Measurements from ENCODE around the gene CFAP91.
"Not testable (repeated sequence)": the region's sequence is repeated elsewhere in the genome, so short reads cannot be mapped to it uniquely, and the experiment has no call there.

Gene CFAP91

GRCh38 chr3:119664850-119665379 is 37.9 kb upstream of the CFAP91 start:
- Histone ChIP-seq H3K4me3 (ENCODE audit: low read length) (no peak overlapping the region), H3K9me3 (replicated peaks; ENCODE audit: low read length) (no peaks in the 10 kb centered on the region), H3K36me3 (ENCODE audit: insufficient read depth, low read length) (peaks cover 10% of the 10 kb centered on the region), H3K4me2 (ENCODE audit: low read length) (no peak overlapping the region), H3K4me1 (ENCODE audit: control insufficient read depth, insufficient read depth, low read length) (peaks cover 42% of the 10 kb centered on the region), H3K9ac (ENCODE audit: low read depth, low read length) (peak overlapping the region; percentile 61), H3K27me3 (ENCODE audit: control insufficient read depth, insufficient read depth, low read length) (no peaks in the 10 kb centered on the region)

- H3K9ac ChIP-seq (ENCODE audit: low read depth, low read length) = no peak overlapping the region
Observed at GRCh38 chr3:119665954-119666559, 36.8 kb upstream of the CFAP91 start.

GRCh38 chr3:119669906-119670570 is 32.8 kb upstream of the CFAP91 start:
- no peaks in the 10 kb centered on the region for H3K9me3 ChIP-seq (replicated peaks; ENCODE audit: low read length)
- no peaks in the 10 kb centered on the region for H3K27me3 ChIP-seq (ENCODE audit: control insufficient read depth, insufficient read depth, low read length)
- H3K9ac ChIP-seq (ENCODE audit: low read depth, low read length) = no peak overlapping the region
- no peak overlapping the region for H3K4me2 ChIP-seq (ENCODE audit: low read length)
- H3K4me3 ChIP-seq (ENCODE audit: low read length) = no peak overlapping the region
- H3K36me3 ChIP-seq (ENCODE audit: insufficient read depth, low read length) = peaks cover 25% of the 10 kb centered on the region
- peaks cover 13% of the 10 kb centered on the region for H3K4me1 ChIP-seq (ENCODE audit: control insufficient read depth, insufficient read depth, low read length)

More at GRCh38 chr3:119665954-119666559, 36.8 kb upstream of the CFAP91 start:
- Histone ChIP-seq H3K36me3 (ENCODE audit: insufficient read depth, low read length) (peaks cover 12% of the 10 kb centered on the region), H3K27me3 (ENCODE audit: control insufficient read depth, insufficient read depth, low read length) (no peaks in the 10 kb centered on the region), H3K4me1 (ENCODE audit: control insufficient read depth, insufficient read depth, low read length) (peaks cover 42% of the 10 kb centered on the region), H3K9me3 (replicated peaks; ENCODE audit: low read length) (no peaks in the 10 kb centered on the region), H3K4me2 (ENCODE audit: low read length) (no peak overlapping the region), H3K4me3 (ENCODE audit: low read length) (no peak overlapping the region)

GRCh38 chr3:119672776-119673175 is 30.0 kb upstream of the CFAP91 start:
- Histone ChIP-seq H3K36me3 (ENCODE audit: insufficient read depth, low read length) (peaks cover 25% of the 10 kb centered on the region), H3K4me2 (ENCODE audit: low read length) (no peak overlapping the region)

GRCh38 chr3:119673875-119674274 is 28.9 kb upstream of the CFAP91 start:
- H3K4me3 ChIP-seq (ENCODE audit: low read length) = no peak overlapping the region
- H3K9ac ChIP-seq (ENCODE audit: low read depth, low read length) = no peak overlapping the region
- H3K36me3 ChIP-seq (ENCODE audit: insufficient read depth, low read length) = peaks cover 20% of the 10 kb centered on the region
- H3K9me3 ChIP-seq (replicated peaks; ENCODE audit: low read length) = no peaks in the 10 kb centered on the region
- H3K27me3 ChIP-seq (ENCODE audit: control insufficient read depth, insufficient read depth, low read length) = no peaks in the 10 kb centered on the region
- H3K4me2 ChIP-seq (ENCODE audit: low read length) = no peak overlapping the region
- peaks cover 19% of the 10 kb centered on the region for H3K4me1 ChIP-seq (ENCODE audit: control insufficient read depth, insufficient read depth, low read length)

More at GRCh38 chr3:119672776-119673175, 30.0 kb upstream of the CFAP91 start:
- Histone ChIP-seq H3K9ac (ENCODE audit: low read depth, low read length) (no peak overlapping the region), H3K9me3 (replicated peaks; ENCODE audit: low read length) (no peaks in the 10 kb centered on the region), H3K27me3 (ENCODE audit: control insufficient read depth, insufficient read depth, low read length) (no peaks in the 10 kb centered on the region), H3K4me1 (ENCODE audit: control insufficient read depth, insufficient read depth, low read length) (peaks cover 19% of the 10 kb centered on the region), H3K4me3 (ENCODE audit: low read length) (no peak overlapping the region)

- Histone ChIP-seq H3K27me3 (ENCODE audit: control insufficient read depth, insufficient read depth, low read length) (no peaks in the 10 kb centered on the region), H3K9ac (ENCODE audit: low read depth, low read length) (no peak overlapping the region), H3K36me3 (ENCODE audit: insufficient read depth, low read length) (peaks cover 12% of the 10 kb centered on the region), H3K4me3 (ENCODE audit: low read length) (peak overlapping the region; percentile 72), H3K4me2 (ENCODE audit: low read length) (peak overlapping the region; percentile 95), H3K4me1 (ENCODE audit: control insufficient read depth, insufficient read depth, low read length) (peaks cover 12% of the 10 kb centered on the region), H3K9me3 (replicated peaks; ENCODE audit: low read length) (no peaks in the 10 kb centered on the region)
Observed at GRCh38 chr3:119675188-119675874, 27.5 kb upstream of the CFAP91 start.

GRCh38 chr3:119676020-119676419 is 26.8 kb upstream of the CFAP91 start:
- peak overlapping the region; percentile 85 for H3K9ac ChIP-seq (ENCODE audit: low read depth, low read length)
- H3K27me3 ChIP-seq (ENCODE audit: control insufficient read depth, insufficient read depth, low read length) = no peaks in the 10 kb centered on the region
- peak overlapping the region; percentile 72 for H3K4me3 ChIP-seq (ENCODE audit: low read length)
- peaks cover 12% of the 10 kb centered on the region for H3K36me3 ChIP-seq (ENCODE audit: insufficient read depth, low read length)
- H3K4me1 ChIP-seq (ENCODE audit: control insufficient read depth, insufficient read depth, low read length) = peaks cover 12% of the 10 kb centered on the region
- H3K4me2 ChIP-seq (ENCODE audit: low read length) = peak overlapping the region; percentile 95
- H3K9me3 ChIP-seq (replicated peaks; ENCODE audit: low read length) = no peaks in the 10 kb centered on the region

- peak within 1 kb of the TSS; percentile 85 for H3K9ac ChIP-seq (ENCODE audit: low read depth, low read length)
Observed at GRCh38 chr3:119676771-119677640, 25.8 kb upstream of the CFAP91 start, which contains the start of gene COX17. Gene COX17, minus strand, starts transcription at chr3:119677406. Its CDS starts 96 bp downstream, at chr3:119677310.

GRCh38 chr3:119677641-119677934 is 25.2 kb upstream of the CFAP91 start:
- Histone ChIP-seq H3K9ac (ENCODE audit: low read depth, low read length) (peak overlapping the region; percentile 75), H3K36me3 (ENCODE audit: insufficient read depth, low read length) (peaks cover 12% of the 10 kb centered on the region)

More at GRCh38 chr3:119676771-119677640, 25.8 kb upstream of the CFAP91 start, which contains the start of gene COX17:
- H3K27me3 ChIP-seq (ENCODE audit: control insufficient read depth, insufficient read depth, low read length) = no peaks in the 10 kb centered on the region
- peak within 1 kb of the TSS; percentile 95 for H3K4me2 ChIP-seq (ENCODE audit: low read length)
- H3K4me3 ChIP-seq (ENCODE audit: low read length) = peak within 1 kb of the TSS; percentile 72
- H3K9me3 ChIP-seq (replicated peaks; ENCODE audit: low read length) = no peaks in the 10 kb centered on the region
- peaks cover 12% of the 10 kb centered on the region for H3K4me1 ChIP-seq (ENCODE audit: control insufficient read depth, insufficient read depth, low read length)
- peaks cover 12% of the 10 kb centered on the region for H3K36me3 ChIP-seq (ENCODE audit: insufficient read depth, low read length)

GRCh38 chr3:119678209-119678608 is 24.6 kb upstream of the CFAP91 start:
- H3K27me3 ChIP-seq (ENCODE audit: control insufficient read depth, insufficient read depth, low read length); H3K9me3 ChIP-seq (replicated peaks; ENCODE audit: low read length); H3K4me2 ChIP-seq (ENCODE audit: low read length); H3K9ac ChIP-seq (ENCODE audit: low read depth, low read length); H3K4me3 ChIP-seq (ENCODE audit: low read length); H3K36me3 ChIP-seq (ENCODE audit: insufficient read depth, low read length): not testable (repeated sequence)
- H3K4me1 ChIP-seq (ENCODE audit: control insufficient read depth, insufficient read depth, low read length) = peaks cover 12% of the 10 kb centered on the region

More at GRCh38 chr3:119677641-119677934, 25.2 kb upstream of the CFAP91 start:
- H3K9me3 ChIP-seq (replicated peaks; ENCODE audit: low read length) = no peaks in the 10 kb centered on the region
- peak overlapping the region; percentile 95 for H3K4me2 ChIP-seq (ENCODE audit: low read length)
- no peaks in the 10 kb centered on the region for H3K27me3 ChIP-seq (ENCODE audit: control insufficient read depth, insufficient read depth, low read length)
- H3K4me3 ChIP-seq (ENCODE audit: low read length) = peak overlapping the region; percentile 72
- H3K4me1 ChIP-seq (ENCODE audit: control insufficient read depth, insufficient read depth, low read length) = peaks cover 12% of the 10 kb centered on the region

GRCh38 chr3:119679874-119680273 is 22.9 kb upstream of the CFAP91 start:
- H3K36me3 ChIP-seq (ENCODE audit: insufficient read depth, low read length) = no peaks in the 10 kb centered on the region
- H3K9ac ChIP-seq (ENCODE audit: low read depth, low read length) = no peak overlapping the region
- no peaks in the 10 kb centered on the region for H3K9me3 ChIP-seq (replicated peaks; ENCODE audit: low read length)
- no peaks in the 10 kb centered on the region for H3K27me3 ChIP-seq (ENCODE audit: control insufficient read depth, insufficient read depth, low read length)
- H3K4me1 ChIP-seq (ENCODE audit: control insufficient read depth, insufficient read depth, low read length) = peaks cover 12% of the 10 kb centered on the region
- H3K4me2 ChIP-seq (ENCODE audit: low read length) = no peak overlapping the region
- H3K4me3 ChIP-seq (ENCODE audit: low read length) = no peak overlapping the region

Data from skeletal muscle satellite cell (primary cell).